Measurements from ENCODE around the gene CERKL. TPM values are rescaled to one million over a fixed set of nuclear protein-coding genes. Genes with fewer than 3 reads are reported as not detected.

CERKL gene
- total RNA-seq, 4 donors from 2014 or later, result not detected

GRCh38 chr2:181674461-181674860 lies 17.6 kb upstream of the CERKL start:
- DNase-seq (ENCODE audit: low spot score) (no peak), ATAC-seq (ENCODE audit: low FRiP score) (no peak)
- TF ChIP-seq, protein P1, sequence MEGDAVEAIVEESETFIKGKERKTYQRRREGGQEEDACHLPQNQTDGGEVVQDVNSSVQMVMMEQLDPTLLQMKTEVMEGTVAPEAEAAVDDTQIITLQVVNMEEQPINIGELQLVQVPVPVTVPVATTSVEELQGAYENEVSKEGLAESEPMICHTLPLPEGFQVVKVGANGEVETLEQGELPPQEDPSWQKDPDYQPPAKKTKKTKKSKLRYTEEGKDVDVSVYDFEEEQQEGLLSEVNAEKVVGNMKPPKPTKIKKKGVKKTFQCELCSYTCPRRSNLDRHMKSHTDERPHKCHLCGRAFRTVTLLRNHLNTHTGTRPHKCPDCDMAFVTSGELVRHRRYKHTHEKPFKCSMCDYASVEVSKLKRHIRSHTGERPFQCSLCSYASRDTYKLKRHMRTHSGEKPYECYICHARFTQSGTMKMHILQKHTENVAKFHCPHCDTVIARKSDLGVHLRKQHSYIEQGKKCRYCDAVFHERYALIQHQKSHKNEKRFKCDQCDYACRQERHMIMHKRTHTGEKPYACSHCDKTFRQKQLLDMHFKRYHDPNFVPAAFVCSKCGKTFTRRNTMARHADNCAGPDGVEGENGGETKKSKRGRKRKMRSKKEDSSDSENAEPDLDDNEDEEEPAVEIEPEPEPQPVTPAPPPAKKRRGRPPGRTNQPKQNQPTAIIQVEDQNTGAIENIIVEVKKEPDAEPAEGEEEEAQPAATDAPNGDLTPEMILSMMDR (IDR thresholded peaks at IDR 0.05), result no peak

DNA sequence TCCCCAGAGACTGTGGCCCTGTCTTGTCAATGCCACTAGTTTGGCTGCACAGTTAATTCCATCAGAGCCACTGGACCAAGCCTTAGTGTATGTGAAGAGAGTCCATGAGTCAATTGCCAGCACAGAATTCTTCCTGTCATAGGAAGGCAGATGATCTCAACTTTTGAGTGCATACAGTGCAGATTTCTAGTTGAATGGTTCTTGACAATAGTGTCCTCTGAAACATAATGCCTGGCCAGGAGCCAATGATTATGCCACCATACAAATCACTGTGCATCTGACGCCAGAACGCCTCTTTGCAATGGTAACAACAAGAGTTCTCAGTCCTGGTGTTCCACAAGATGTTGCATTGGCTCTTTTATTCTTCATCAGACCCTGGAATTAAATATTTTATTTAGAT lies 16.3 kb upstream of the CERKL start:
- TF ChIP-seq, protein P1 (IDR thresholded peaks at IDR 0.05), result no peak
- ATAC-seq (ENCODE audit: low FRiP score) (no peak), DNase-seq (ENCODE audit: low spot score) (no peak)

DNA sequence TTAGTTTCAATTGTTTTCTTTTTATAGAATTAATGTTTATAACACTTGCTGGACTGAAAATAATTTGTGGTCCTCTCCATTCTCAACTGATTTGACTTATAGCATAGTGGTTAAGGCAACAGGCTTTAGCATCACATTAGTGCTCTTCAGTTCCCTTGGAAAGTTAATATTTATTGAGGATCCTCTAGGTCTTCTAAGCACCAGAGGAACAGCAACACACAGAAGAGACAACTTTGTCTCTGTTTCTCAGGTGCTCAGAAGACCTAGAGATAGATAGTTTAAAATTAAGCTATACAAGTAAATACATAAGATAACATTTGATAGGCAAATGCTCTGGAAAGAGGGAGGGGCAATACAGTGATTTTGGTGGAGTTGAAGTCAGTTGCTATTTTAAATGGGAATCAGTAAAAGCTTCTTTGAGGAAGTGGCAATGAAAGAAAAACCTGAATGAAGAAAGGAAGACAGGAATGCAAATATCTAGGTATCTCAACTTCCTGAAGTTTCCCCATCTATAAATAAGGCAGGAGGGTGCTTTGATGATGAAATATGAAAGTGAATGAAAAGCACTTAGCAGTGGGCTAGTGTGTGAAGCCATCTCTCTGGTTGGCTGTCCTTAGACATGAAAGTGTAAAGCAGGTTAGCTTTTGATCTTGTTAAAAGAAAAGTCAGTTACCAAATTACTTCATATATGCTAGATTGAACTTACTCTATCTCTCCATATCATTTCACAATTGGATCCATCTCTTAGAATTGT lies 15.5 kb upstream of the CERKL start:
- no peak for DNase-seq (ENCODE audit: low spot score)
- TF ChIP-seq, protein P1 (IDR thresholded peaks at IDR 0.05), result no peak
- no peak for ATAC-seq (ENCODE audit: low FRiP score)

DNA sequence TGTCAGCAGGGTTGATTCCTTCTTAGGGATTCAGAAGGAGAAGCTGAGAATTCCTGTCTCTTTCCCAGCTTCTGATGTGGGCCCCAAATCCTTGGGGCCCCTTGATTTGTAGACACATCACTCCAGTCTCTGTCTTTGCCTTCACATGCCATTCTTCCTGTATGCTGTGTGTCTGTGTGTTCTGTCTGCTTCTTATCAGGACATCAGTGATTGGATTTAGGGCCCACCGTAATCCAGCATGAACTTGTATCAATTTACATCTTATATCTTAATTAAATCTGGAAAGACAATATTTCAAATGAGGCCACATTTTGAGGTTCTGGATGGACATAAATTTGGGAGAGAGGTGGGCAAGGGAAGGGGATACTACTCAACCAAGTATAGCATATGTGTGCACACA lies 13.7 kb upstream of the CERKL start:
- no peak for DNase-seq (ENCODE audit: low spot score)
- ATAC-seq (ENCODE audit: low FRiP score), result no peak
- TF ChIP-seq, protein P1 (IDR thresholded peaks at IDR 0.05), result no peak

DNA sequence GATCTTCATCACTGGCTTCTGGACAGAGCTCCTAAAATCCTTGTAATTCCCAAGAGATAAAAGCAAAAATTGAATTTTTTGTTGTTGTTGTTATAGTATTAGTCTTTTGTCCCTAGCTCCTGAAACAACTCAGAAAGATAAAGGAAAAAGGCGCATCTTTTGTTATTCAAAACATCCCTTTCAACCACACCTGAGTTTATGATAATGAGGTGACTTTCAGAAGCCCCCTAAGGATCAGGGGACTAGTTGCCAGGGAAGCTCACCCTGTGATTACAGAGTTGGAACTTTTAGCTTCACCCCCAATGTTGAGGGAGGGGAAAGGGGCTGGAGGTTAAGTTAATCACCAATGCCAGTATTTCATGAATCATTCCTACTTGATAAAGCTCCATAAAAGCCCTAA lies 10.3 kb upstream of the CERKL start:
- DNase-seq (ENCODE audit: low spot score) (no peak), ATAC-seq (ENCODE audit: low FRiP score) (no peak)
- TF ChIP-seq, protein P1 (IDR thresholded peaks at IDR 0.05), result no peak

- DNase-seq (ENCODE audit: low spot score) (no peak), ATAC-seq (ENCODE audit: low FRiP score) (no peak)
- TF ChIP-seq, protein P1 (IDR thresholded peaks at IDR 0.05), result no peak
Observed at GRCh38 chr2:181662287-181662686, 5.4 kb upstream of the CERKL start.

GRCh38 chr2:181660181-181660580 lies 3.3 kb upstream of the CERKL start:
- no peak for ATAC-seq (ENCODE audit: low FRiP score)
- TF ChIP-seq, protein P1 (IDR thresholded peaks at IDR 0.05), result no peak
- no peak for DNase-seq (ENCODE audit: low spot score)

All from omental fat pad (tissue), 4 donors.